SJSA1 (cell line): ENCODE data around the gene FHL1. TPM values are rescaled to one million over a fixed set of nuclear protein-coding genes. Genes with fewer than 3 reads are reported as not detected.
A peak's percentile ranks its signal among the peaks of the same experiment; 100 is the strongest.

Experiments used
- DNase-seq, 2 experiments: peaks; one replicate each; pipeline ENCODE4 v3.0.0-alpha.2; 2015 to 2020; ENCODE audit warnings: low spot score in 2 of 2, low read depth in 1 of 2
- H3K27ac ChIP-seq: fragments of 250-450 bp; sonication (Bioruptor Pico); 2 replicates; pipeline ENCODE4 v1.5.1; 2020; ENCODE audit warnings: mild to moderate bottlenecking, moderate library complexity
- H3K27me3 ChIP-seq: fragments of 250-450 bp; sonication (Bioruptor Pico); replicated peaks from 2 replicates; pipeline ENCODE4 v1.5.1; 2020; ENCODE audit warnings: mild to moderate bottlenecking, moderate library complexity
- H3K36me3 ChIP-seq: fragments of 250-450 bp; sonication (Bioruptor Pico); 2 replicates; pipeline ENCODE4 v1.5.1; 2020; ENCODE audit warnings: mild to moderate bottlenecking
- H3K4me1 ChIP-seq: fragments of 250-450 bp; sonication (Bioruptor Pico); replicated peaks from 2 replicates; pipeline ENCODE4 v1.6.1; 2021; ENCODE audit warnings: mild to moderate bottlenecking
- H3K4me3 ChIP-seq: fragments of 250-450 bp; sonication (Bioruptor Pico); 2 replicates; pipeline ENCODE4 v1.5.1; 2020; ENCODE audit warnings: mild to moderate bottlenecking
- H3K9me3 ChIP-seq: fragments of 250-450 bp; sonication (Bioruptor Pico); replicated peaks from 2 replicates; pipeline ENCODE4 v1.5.1; 2020; ENCODE audit warnings: mild to moderate bottlenecking
- total RNA-seq: library from RNA; depleted of rRNA; stranded (reverse); fragments of >200 nt; shearing (Covaris generic); gene quantifications from 2 replicates; pipeline ENCODE4 v1.2.3, GENCODE V29; 2014

The FHL1 gene
- total RNA-seq, 1 experiment from 2014 or later: 104 TPM

GRCh38 chrX:136183917-136184316, 36.6 kb downstream of the FHL1 start:
- Histone ChIP-seq H3K4me1 (peaks cover 12% of the 10 kb centered on the region), H3K36me3 (no peaks in the 10 kb centered on the region), H3K9me3 (no peaks in the 10 kb centered on the region), H3K27me3 (no peaks in the 10 kb centered on the region), H3K27ac (no peak overlapping the region), H3K4me3 (no peak overlapping the region)
- DNase-seq: no peak

GRCh38 chrX:136185401-136186022, 38.2 kb downstream of the FHL1 start:
- H3K4me3 ChIP-seq: peak overlapping the region; percentile 15
- peak overlapping the region; percentile 67 for H3K27ac ChIP-seq
- no peak for DNase-seq

GRCh38 chrX:136186023-136186413, 38.7 kb downstream of the FHL1 start:
- Histone ChIP-seq H3K27ac (no peak overlapping the region), H3K4me3 (no peak overlapping the region), H3K27me3 (no peaks in the 10 kb centered on the region), H3K9me3 (no peaks in the 10 kb centered on the region), H3K4me1 (peaks cover 12% of the 10 kb centered on the region), H3K36me3 (no peaks in the 10 kb centered on the region)
- DNase-seq: no peak

More at GRCh38 chrX:136185401-136186022, 38.2 kb downstream of the FHL1 start:
- H3K36me3 ChIP-seq: no peaks in the 10 kb centered on the region
- H3K27me3 ChIP-seq: no peaks in the 10 kb centered on the region
- H3K9me3 ChIP-seq: no peaks in the 10 kb centered on the region
- peaks cover 12% of the 10 kb centered on the region for H3K4me1 ChIP-seq

- no peaks in the 10 kb centered on the region for H3K27me3 ChIP-seq
- H3K27ac ChIP-seq: no peak overlapping the region
- no peak for DNase-seq
- no peak overlapping the region for H3K4me3 ChIP-seq
- no peaks in the 10 kb centered on the region for H3K9me3 ChIP-seq
- peaks cover 12% of the 10 kb centered on the region for H3K4me1 ChIP-seq
- no peaks in the 10 kb centered on the region for H3K36me3 ChIP-seq
Observed at GRCh38 chrX:136189222-136189621, 41.9 kb downstream of the FHL1 start.

- Histone ChIP-seq H3K9me3 (no peaks in the 10 kb centered on the region), H3K4me3 (no peak overlapping the region), H3K27me3 (no peaks in the 10 kb centered on the region), H3K4me1 (peaks cover 11% of the 10 kb centered on the region), H3K36me3 (no peaks in the 10 kb centered on the region), H3K27ac (no peak overlapping the region)
- no peak for DNase-seq
Observed at GRCh38 chrX:136190038-136190713, 42.8 kb downstream of the FHL1 start.

- Histone ChIP-seq H3K36me3 (no peaks in the 10 kb centered on the region), H3K27me3 (no peaks in the 10 kb centered on the region), H3K9me3 (no peaks in the 10 kb centered on the region), H3K4me3 (no peak overlapping the region), H3K27ac (no peak overlapping the region), H3K4me1 (peaks cover 1% of the 10 kb centered on the region; the same call in 1 of the 2 replicates)
- DNase-seq: no peak
Observed at GRCh38 chrX:136191171-136191570, 43.8 kb downstream of the FHL1 start.

- H3K4me3 ChIP-seq: no peak overlapping the region
- no peaks in the 10 kb centered on the region for H3K27me3 ChIP-seq
- DNase-seq: no peak
- H3K27ac ChIP-seq: no peak overlapping the region
- no peaks in the 10 kb centered on the region for H3K36me3 ChIP-seq
- H3K4me1 ChIP-seq: no peaks in the 10 kb centered on the region
- H3K9me3 ChIP-seq: no peaks in the 10 kb centered on the region
Observed at GRCh38 chrX:136192135-136192534, 44.8 kb downstream of the FHL1 start.

- Histone ChIP-seq H3K4me1 (no peaks in the 10 kb centered on the region), H3K27ac (no peak overlapping the region), H3K4me3 (no peak overlapping the region), H3K9me3 (no peaks in the 10 kb centered on the region), H3K36me3 (no peaks in the 10 kb centered on the region), H3K27me3 (no peaks in the 10 kb centered on the region)
- DNase-seq: no peak
Observed at GRCh38 chrX:136192839-136193414, 45.6 kb downstream of the FHL1 start.

GRCh38 chrX:136193771-136194170, 46.4 kb downstream of the FHL1 start:
- H3K27ac ChIP-seq: no peak overlapping the region
- no peak for DNase-seq

GRCh38 chrX:136194536-136194935, 47.2 kb downstream of the FHL1 start:
- H3K9me3 ChIP-seq: no peaks in the 10 kb centered on the region
- H3K27me3 ChIP-seq: no peaks in the 10 kb centered on the region
- H3K4me3 ChIP-seq: no peak overlapping the region
- no peaks in the 10 kb centered on the region for H3K36me3 ChIP-seq
- no peak for DNase-seq
- no peak overlapping the region for H3K27ac ChIP-seq
- H3K4me1 ChIP-seq: no peaks in the 10 kb centered on the region

More at GRCh38 chrX:136193771-136194170, 46.4 kb downstream of the FHL1 start:
- no peaks in the 10 kb centered on the region for H3K4me1 ChIP-seq
- H3K9me3 ChIP-seq: no peaks in the 10 kb centered on the region
- H3K4me3 ChIP-seq: no peak overlapping the region
- no peaks in the 10 kb centered on the region for H3K36me3 ChIP-seq
- H3K27me3 ChIP-seq: no peaks in the 10 kb centered on the region

- no peaks in the 10 kb centered on the region for H3K36me3 ChIP-seq
- H3K27me3 ChIP-seq: no peaks in the 10 kb centered on the region
- H3K9me3 ChIP-seq: no peaks in the 10 kb centered on the region
- no peak overlapping the region for H3K4me3 ChIP-seq
- peaks cover under 1% of the 10 kb centered on the region; the same call in 1 of the 2 replicates for H3K4me1 ChIP-seq
- H3K27ac ChIP-seq: no peak overlapping the region
- no peak for DNase-seq
Observed at GRCh38 chrX:136195247-136195646, 47.9 kb downstream of the FHL1 start.

- Histone ChIP-seq H3K4me3 (no peak overlapping the region), H3K36me3 (no peaks in the 10 kb centered on the region), H3K9me3 (no peaks in the 10 kb centered on the region), H3K27ac (no peak overlapping the region), H3K27me3 (no peaks in the 10 kb centered on the region), H3K4me1 (peaks cover 7% of the 10 kb centered on the region; the same call in 1 of the 2 replicates)
- no peak for DNase-seq
Observed at GRCh38 chrX:136196691-136197155, 49.4 kb downstream of the FHL1 start.

GRCh38 chrX:136198010-136198409, 50.7 kb downstream of the FHL1 start:
- Histone ChIP-seq H3K4me3 (no peak overlapping the region), H3K27ac (no peak overlapping the region), H3K27me3 (no peaks in the 10 kb centered on the region), H3K4me1 (peaks cover 16% of the 10 kb centered on the region), H3K36me3 (no peaks in the 10 kb centered on the region), H3K9me3 (no peaks in the 10 kb centered on the region)
- no peak for DNase-seq

- Histone ChIP-seq H3K9me3 (no peaks in the 10 kb centered on the region), H3K27ac (no peak overlapping the region), H3K4me3 (no peak overlapping the region), H3K27me3 (no peaks in the 10 kb centered on the region), H3K36me3 (no peaks in the 10 kb centered on the region), H3K4me1 (peaks cover 23% of the 10 kb centered on the region)
- DNase-seq: no peak
Observed at GRCh38 chrX:136198678-136199243, 51.4 kb downstream of the FHL1 start.
